Fibroblast of skin of back (primary cell): ENCODE data around the gene HJURP.

ENCODE experiments used
- DNase-seq: peaks from one replicate; pipeline ENCODE4 v3.0.0-alpha.2; 2013

Gene HJURP

GRCh38 chr2:233791883-233792329 is 62.4 kb downstream of the HJURP start:
- DNase-seq, result no peak

DNA sequence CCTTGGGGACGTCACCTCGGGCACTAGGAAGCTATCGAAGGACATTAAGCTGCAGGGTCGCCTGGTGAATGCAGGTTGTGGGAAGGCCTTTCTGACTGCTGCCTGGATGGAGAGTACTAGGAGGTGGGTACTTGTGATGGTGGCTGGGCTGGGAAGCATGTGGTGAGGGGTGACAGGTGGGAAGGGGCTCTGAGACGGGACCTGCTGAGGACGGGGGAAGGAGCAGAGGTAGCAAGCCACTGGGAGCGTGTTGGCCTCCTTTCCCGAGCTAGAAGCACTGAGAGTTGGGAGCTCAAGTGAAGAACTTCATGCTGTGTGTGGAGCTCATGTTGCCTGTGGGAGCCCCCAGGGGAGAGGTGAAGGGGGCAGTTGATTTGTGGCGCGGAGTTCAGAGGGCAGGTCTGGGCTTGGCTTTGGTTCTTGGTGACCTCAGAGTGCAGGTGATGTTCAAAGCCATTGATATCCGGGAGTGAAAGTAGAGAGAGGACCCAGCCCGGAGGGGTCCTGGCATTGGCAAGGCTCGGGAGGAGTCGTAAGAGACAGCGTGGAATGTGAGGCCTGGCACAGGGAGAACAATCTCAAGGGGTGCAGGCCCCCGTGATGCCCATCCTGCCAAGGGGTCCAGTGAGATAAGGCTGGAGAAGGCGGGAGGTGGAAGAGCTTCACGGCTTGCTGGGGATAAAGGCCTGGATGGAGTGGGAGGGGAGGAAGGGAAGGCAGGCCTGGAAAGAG is 63.0 kb downstream of the HJURP start:
- DNase-seq, result no peak

- no peak for DNase-seq
These were observed 64.8 kb downstream of the HJURP start for GRCh38 chr2:233789554-233789953.
